Kidney capillary endothelial cell (primary cell): ENCODE data around the gene RGPD5.
"Not testable (repeated sequence)": the region's sequence is repeated elsewhere in the genome, so short reads cannot be mapped to it uniquely, and the experiment has no call there.

ENCODE experiments used
- DNase-seq: peaks from one replicate; pipeline ENCODE4 v3.0.0-alpha.2; 2018; ENCODE audit warnings: low spot score

RGPD5 gene

DNA sequence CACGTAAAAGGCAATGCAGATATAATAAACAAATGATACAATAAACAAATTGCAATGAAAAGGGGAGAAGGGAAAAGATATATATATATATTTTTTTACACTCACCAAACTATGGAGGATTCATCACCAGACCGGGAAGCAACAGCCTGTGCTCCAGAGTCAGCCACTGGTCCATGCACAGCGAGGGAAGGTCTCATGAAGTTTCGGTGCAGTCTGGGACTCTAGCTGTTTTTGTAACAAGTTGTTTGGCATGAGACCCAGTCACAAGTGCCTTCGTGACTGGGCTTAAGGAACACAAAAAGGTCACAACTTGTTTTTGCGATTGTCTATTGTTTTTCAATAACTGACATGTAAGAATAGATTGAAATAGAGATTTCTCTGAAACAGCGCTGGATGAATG is 99.6 kb downstream of the RGPD5 start:
- DNase-seq = not testable (repeated sequence)

DNA sequence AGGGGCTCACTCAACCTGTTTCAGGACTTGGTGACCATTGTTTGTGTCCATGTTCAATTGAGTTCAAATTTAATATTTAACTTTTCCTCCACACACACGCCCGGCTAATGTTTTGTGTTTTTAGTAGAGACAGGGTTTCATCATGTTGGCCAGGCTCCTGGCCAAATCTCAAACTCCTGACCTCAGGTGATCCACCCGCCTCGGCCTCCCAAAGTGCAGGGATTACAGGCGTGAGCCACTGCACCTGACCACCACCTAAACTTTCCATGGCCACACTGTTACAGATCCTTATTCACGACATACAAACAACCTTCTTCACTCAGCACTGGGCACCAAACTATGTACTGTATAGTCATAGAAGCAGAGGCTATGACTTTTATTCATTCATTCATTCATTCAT is 100.0 kb downstream of the RGPD5 start:
- DNase-seq = not testable (repeated sequence)

DNA sequence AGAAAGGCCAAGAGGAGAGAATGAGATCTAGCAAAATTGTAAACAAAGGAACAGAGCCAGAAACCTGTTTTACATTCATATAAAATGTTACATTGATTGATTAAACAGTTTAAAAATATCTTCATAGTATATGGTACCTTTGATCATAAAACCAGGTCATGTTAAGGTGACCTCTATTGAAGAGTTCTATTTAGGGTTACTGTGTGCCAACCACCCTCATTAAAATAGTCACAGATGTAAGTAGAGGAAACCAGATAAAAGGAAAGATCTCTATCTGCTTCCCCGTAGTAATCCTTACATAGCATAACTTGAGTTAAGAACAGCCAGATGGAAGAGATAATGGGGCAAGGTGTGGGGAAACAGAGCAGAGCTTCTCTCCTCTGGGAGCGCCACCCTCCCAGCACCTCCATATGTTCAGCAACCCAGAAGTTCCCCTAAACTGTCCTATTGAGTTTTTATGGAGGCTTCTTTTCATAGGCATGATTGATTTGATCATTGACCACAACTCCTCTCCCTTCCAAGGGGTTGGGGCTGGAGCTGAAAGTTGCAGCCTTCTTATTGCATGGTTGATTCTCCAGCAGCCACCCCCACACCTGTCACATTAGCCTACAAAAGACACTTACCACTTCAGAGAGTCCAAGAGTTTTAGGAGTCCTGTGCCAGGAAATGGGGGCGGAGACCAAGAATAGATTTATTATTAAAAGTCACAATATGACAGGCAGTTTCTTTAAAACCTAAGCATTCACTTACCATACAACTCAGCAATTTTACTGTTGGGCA is 101.2 kb downstream of the RGPD5 start:
- DNase-seq = not testable (repeated sequence)

- not testable (repeated sequence) for DNase-seq
These were observed 102.1 kb downstream of the RGPD5 start for GRCh38 chr2:109896212-109896611.

DNA sequence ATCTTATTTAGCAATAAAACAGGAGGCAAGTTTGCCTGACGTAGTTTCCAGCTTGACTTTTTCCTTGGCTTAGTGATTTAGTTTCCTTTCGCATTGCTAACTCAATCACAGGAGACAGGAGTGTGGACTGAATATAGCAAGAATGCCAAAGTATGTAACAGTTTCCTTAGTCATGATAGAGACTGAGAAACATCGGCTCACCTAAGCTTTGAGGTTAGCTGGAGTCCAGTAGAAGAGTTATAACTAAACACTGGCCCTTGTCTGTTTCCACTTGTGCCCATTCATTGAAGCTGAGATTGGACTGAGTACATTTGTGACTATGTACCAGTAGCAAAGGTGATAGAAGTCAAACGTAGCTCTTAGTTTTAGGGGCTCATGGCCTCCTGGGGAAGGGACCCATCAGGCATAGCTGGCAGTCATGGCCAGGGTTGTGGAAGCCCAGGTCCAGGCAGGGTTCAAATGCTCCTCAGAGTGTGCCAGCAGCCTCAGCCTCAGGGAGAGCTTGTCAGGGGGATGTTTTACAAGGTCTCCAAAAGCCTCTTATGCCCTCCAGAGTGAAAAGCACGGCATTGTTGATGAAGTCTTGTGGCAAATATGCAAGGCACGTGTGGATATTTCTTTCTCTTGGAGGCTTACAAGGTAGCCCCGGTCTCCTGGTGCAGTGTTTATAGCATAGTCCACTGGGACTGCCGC is 103.8 kb downstream of the RGPD5 start:
- not testable (repeated sequence) for DNase-seq

- not testable (repeated sequence) for DNase-seq
These were observed 104.6 kb downstream of the RGPD5 start, which contains the start of gene LIMS3 for GRCh38 chr2:109898462-109899336. TSS of gene LIMS3 (plus strand) at chr2:109898688. CDS start at chr2:109898729, 41 bp downstream.

GRCh38 chr2:109905796-109906195 is 111.7 kb downstream of the RGPD5 start:
- not testable (repeated sequence) for DNase-seq
